ENCODE data around the gene WNT7B.

WNT7B gene

GRCh38 chr22:45978275-45978713 lies 1.3 kb upstream of the WNT7B start:
- no peak overlapping the region for H3K4me3 Mint-ChIP-seq
- no peak overlapping the region for H3K27ac Mint-ChIP-seq
- peaks cover 32% of the 10 kb centered on the region for H3K27me3 Mint-ChIP-seq
- DNase-seq, result no peak
- CTCF ChIA-PET, result no interaction called here
- H3K9me3 Mint-ChIP-seq, result no peaks in the 10 kb centered on the region
- no peaks in the 10 kb centered on the region for H3K36me3 Mint-ChIP-seq
- H3K4me1 Mint-ChIP-seq, result peaks cover 13% of the 10 kb centered on the region

GRCh38 chr22:45977551-45978274 lies 751 bp upstream of the WNT7B start:
- peaks cover 13% of the 10 kb centered on the region for H3K4me1 Mint-ChIP-seq
- peak overlapping the region; percentile 32 for H3K4me3 Mint-ChIP-seq
- DNase-seq, result no peak
- no peak overlapping the region for H3K27ac Mint-ChIP-seq
- no peaks in the 10 kb centered on the region for H3K36me3 Mint-ChIP-seq
- peaks cover 38% of the 10 kb centered on the region for H3K27me3 Mint-ChIP-seq
- CTCF ChIA-PET, result no interaction called here
- no peaks in the 10 kb centered on the region for H3K9me3 Mint-ChIP-seq

- DNase-seq, result no peak
- Mint-ChIP-seq H3K4me3 (no peak overlapping the region), H3K27ac (no peak overlapping the region), H3K4me1 (peaks cover 13% of the 10 kb centered on the region), H3K27me3 (peaks cover 49% of the 10 kb centered on the region), H3K9me3 (no peaks in the 10 kb centered on the region), H3K36me3 (no peaks in the 10 kb centered on the region)
- CTCF ChIA-PET, result interaction anchor here (1.2 kb wide), 1 partner anchor 113 kb away, joined by 4 read pairs; no protein-coding TSS in a partner anchor
Observed at GRCh38 chr22:45976254-45977002, 534 bp downstream of the WNT7B start.

GRCh38 chr22:45975164-45976161 lies 1.5 kb downstream of the WNT7B start:
- peaks cover 59% of the 10 kb centered on the region for H3K27me3 Mint-ChIP-seq
- H3K4me1 Mint-ChIP-seq, result peaks cover 15% of the 10 kb centered on the region
- no peak for DNase-seq
- H3K9me3 Mint-ChIP-seq, result no peaks in the 10 kb centered on the region
- H3K36me3 Mint-ChIP-seq, result no peaks in the 10 kb centered on the region
- no peak overlapping the region for H3K27ac Mint-ChIP-seq
- CTCF ChIA-PET, result interaction anchor here (1.2 kb wide), 1 partner anchor 112 kb away, joined by 4 read pairs; no protein-coding TSS in a partner anchor
- no peak overlapping the region for H3K4me3 Mint-ChIP-seq

GRCh38 chr22:45974498-45974897 lies 2.5 kb downstream of the WNT7B start:
- Mint-ChIP-seq H3K27me3 (peaks cover 68% of the 10 kb centered on the region), H3K27ac (no peak overlapping the region), H3K9me3 (no peaks in the 10 kb centered on the region), H3K4me1 (peaks cover 15% of the 10 kb centered on the region), H3K36me3 (no peaks in the 10 kb centered on the region), H3K4me3 (no peak overlapping the region)
- DNase-seq, result no peak
- CTCF ChIA-PET, result no interaction called here

GRCh38 chr22:45972889-45973253 lies 4.1 kb downstream of the WNT7B start:
- Mint-ChIP-seq H3K27ac (no peak overlapping the region), H3K4me1 (peaks cover 13% of the 10 kb centered on the region), H3K9me3 (no peaks in the 10 kb centered on the region), H3K4me3 (no peak overlapping the region), H3K27me3 (peaks cover 85% of the 10 kb centered on the region), H3K36me3 (no peaks in the 10 kb centered on the region)
- no peak for DNase-seq
- CTCF ChIA-PET, result no interaction called here

GRCh38 chr22:45972091-45972888 lies 4.7 kb downstream of the WNT7B start:
- CTCF ChIA-PET, result no interaction called here
- no peak overlapping the region for H3K4me3 Mint-ChIP-seq
- no peak for DNase-seq

GRCh38 chr22:45971408-45972028 lies 5.4 kb downstream of the WNT7B start:
- CTCF ChIA-PET, result no interaction called here
- H3K4me3 Mint-ChIP-seq, result no peak overlapping the region
- peaks cover 9% of the 10 kb centered on the region for H3K4me1 Mint-ChIP-seq
- no peaks in the 10 kb centered on the region for H3K36me3 Mint-ChIP-seq
- H3K27ac Mint-ChIP-seq, result no peak overlapping the region
- DNase-seq, result no peak
- peaks cover 96% of the 10 kb centered on the region for H3K27me3 Mint-ChIP-seq
- no peaks in the 10 kb centered on the region for H3K9me3 Mint-ChIP-seq

More at GRCh38 chr22:45972091-45972888, 4.7 kb downstream of the WNT7B start:
- Mint-ChIP-seq H3K27me3 (peaks cover 90% of the 10 kb centered on the region), H3K27ac (no peak overlapping the region), H3K9me3 (no peaks in the 10 kb centered on the region), H3K36me3 (no peaks in the 10 kb centered on the region), H3K4me1 (peaks cover 9% of the 10 kb centered on the region)

- Mint-ChIP-seq H3K27ac (no peak overlapping the region), H3K4me1 (peaks cover 9% of the 10 kb centered on the region), H3K36me3 (no peaks in the 10 kb centered on the region), H3K9me3 (no peaks in the 10 kb centered on the region), H3K27me3 (peaks cover 99% of the 10 kb centered on the region), H3K4me3 (no peak overlapping the region)
- CTCF ChIA-PET, result no interaction called here
- no peak for DNase-seq
Observed at GRCh38 chr22:45970705-45971407, 6.1 kb downstream of the WNT7B start.

- Mint-ChIP-seq H3K27me3 (peaks cover 96% of the 10 kb centered on the region), H3K36me3 (no peaks in the 10 kb centered on the region), H3K4me1 (peaks cover 4% of the 10 kb centered on the region), H3K27ac (no peak overlapping the region), H3K4me3 (no peak overlapping the region), H3K9me3 (no peaks in the 10 kb centered on the region)
- CTCF ChIA-PET, result no interaction called here
- no peak for DNase-seq
Observed at GRCh38 chr22:45969801-45970470, 7.0 kb downstream of the WNT7B start.

GRCh38 chr22:45969414-45969799 lies 7.6 kb downstream of the WNT7B start:
- peaks cover 90% of the 10 kb centered on the region for H3K27me3 Mint-ChIP-seq
- no peaks in the 10 kb centered on the region for H3K9me3 Mint-ChIP-seq
- no peak overlapping the region for H3K27ac Mint-ChIP-seq
- no peaks in the 10 kb centered on the region for H3K36me3 Mint-ChIP-seq
- H3K4me1 Mint-ChIP-seq, result peaks cover 2% of the 10 kb centered on the region
- H3K4me3 Mint-ChIP-seq, result no peak overlapping the region
- no peak for DNase-seq
- CTCF ChIA-PET, result no interaction called here

- Mint-ChIP-seq H3K4me1 (peaks cover 2% of the 10 kb centered on the region), H3K36me3 (no peaks in the 10 kb centered on the region), H3K9me3 (no peaks in the 10 kb centered on the region), H3K27ac (no peak overlapping the region), H3K27me3 (peaks cover 85% of the 10 kb centered on the region), H3K4me3 (no peak overlapping the region)
- no peak for DNase-seq
- CTCF ChIA-PET, result interaction anchor here (0.6 kb wide), 1 partner anchor 836 kb away, joined by 5 read pairs; no protein-coding TSS in a partner anchor
Observed at GRCh38 chr22:45968751-45969413, 8.1 kb downstream of the WNT7B start.
